Eye (tissue), 1 donor: Measurements from ENCODE around the gene SMCO2.

Source experiments
- DNase-seq: peaks from one replicate; pipeline ENCODE4 v3.0.0-alpha.2; 2015

The SMCO2 gene

GRCh38 chr12:27502021-27502435 is 55.5 kb downstream of the SMCO2 start:
- no peak for DNase-seq

- no peak for DNase-seq
Measured at GRCh38 chr12:27504507-27504906, 58.0 kb downstream of the SMCO2 start.

GRCh38 chr12:27505109-27505508 is 58.6 kb downstream of the SMCO2 start:
- DNase-seq = no peak

DNA sequence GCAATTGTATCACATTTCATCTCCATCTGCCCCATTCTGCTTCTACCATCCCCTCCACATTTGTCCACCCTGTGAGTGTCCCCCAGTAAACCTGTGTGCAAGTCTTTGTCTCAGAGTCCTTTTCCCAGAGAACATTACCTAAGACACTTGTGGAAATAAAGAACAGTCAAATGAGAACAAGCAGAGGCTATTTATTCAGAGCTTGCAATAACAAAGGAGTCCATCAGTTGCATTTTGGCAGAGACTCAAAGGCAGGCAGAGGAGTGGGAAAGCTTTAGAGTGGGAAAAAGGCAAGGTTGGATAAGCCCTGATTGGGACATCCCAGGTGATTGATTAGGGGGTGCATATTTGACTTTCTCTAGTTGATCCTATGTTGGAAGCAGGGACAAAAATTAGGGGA is 59.2 kb downstream of the SMCO2 start:
- DNase-seq = no peak

DNA sequence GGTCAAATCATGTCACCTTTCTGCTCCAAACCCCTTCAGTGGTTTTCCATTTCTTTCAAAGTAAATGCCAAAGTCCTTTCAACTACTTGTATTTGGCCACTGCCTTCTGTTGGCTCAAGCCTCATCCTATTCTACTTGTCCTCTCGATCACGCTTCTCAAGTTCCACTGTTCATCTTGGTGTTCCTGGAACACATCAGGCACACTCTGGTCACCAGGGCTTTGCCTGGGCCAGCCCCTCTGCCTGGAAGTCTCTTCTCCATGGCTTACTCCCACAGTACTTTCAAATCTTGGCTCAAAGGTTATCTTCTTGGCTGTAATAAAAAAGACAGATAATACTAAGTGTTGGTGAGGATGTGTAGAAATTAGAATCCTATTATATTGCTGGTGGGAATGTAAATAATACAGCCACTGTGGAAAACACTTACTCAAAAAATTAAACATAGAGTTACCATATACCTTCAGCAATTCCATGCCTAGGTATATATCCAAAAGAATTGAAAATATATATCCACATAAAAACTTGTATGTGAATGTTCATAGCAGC is 60.2 kb downstream of the SMCO2 start:
- DNase-seq = no peak

GRCh38 chr12:27508736-27509431 is 62.3 kb downstream of the SMCO2 start:
- no peak for DNase-seq

DNA sequence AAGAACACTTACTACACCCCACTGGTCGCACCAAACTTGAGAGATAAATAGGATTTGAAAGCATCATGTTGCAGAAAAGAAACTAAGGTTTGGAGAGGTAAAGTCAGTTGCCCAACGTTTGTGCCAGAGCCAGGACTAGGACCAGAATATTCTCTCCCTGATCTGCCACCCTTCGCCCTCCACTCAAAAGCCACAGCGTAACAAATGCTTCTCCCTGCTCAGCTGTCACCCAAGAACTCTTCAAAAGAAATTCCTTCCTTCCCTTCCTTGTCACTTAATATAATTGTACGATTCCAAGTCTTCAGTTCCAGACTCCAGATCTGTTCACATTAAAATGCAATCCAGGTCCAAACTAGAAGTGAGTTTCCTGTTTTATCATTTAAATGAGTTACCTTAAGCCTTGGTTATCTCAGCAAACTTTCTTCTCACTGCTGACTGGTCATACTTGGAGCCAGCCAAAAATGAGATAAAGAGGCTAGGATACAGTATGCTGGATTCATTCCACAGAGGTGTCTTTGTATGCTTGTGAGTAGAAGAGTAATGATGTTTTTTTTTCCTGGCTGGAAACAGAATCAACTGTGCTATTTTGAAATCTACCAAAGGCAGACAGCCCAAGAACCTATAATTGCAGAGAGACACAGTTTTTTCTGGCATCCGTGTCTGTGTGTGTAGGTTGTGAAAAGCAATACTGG is 64.6 kb downstream of the SMCO2 start:
- no peak for DNase-seq

DNA sequence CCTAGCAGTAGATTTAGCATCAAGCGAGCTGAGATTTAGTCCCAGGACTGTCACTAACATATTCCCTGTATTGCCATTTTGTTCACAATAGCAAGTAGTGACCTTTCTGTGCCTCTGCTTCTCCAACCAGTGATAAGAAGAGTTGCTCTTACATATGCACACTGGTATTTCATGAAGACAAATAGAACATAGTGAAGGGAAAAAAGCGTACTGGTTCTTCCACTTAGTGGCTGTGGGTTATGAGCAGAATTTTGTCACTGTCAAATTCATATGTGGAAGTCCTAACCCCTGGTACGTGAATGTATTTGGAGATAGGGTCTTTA is 65.1 kb downstream of the SMCO2 start:
- no peak for DNase-seq

- no peak for DNase-seq
Measured at GRCh38 chr12:27513155-27513824, 66.8 kb downstream of the SMCO2 start.

- DNase-seq = no peak
Measured at GRCh38 chr12:27515671-27516070, 69.1 kb downstream of the SMCO2 start.

DNA sequence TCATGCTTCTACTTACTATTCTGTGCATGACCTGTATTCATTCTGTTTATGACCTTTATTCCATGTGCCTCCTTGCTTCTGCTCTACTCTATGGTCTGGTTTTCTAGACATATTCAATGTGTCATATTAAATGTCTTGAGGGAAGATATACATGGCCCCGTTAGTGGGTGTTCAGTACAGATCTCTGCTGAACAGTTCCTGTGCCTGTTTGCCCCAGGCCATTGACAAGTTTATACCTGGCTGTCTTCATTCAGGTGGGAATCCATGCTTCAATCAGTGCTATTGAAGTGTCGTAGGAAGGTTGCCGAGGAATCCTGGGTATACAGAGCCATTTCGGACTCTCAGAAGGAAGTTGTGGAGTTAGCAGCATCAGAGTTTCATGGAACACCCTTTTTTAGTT is 70.1 kb downstream of the SMCO2 start:
- no peak for DNase-seq

GRCh38 chr12:27517546-27517945 is 71.0 kb downstream of the SMCO2 start:
- DNase-seq = no peak

DNA sequence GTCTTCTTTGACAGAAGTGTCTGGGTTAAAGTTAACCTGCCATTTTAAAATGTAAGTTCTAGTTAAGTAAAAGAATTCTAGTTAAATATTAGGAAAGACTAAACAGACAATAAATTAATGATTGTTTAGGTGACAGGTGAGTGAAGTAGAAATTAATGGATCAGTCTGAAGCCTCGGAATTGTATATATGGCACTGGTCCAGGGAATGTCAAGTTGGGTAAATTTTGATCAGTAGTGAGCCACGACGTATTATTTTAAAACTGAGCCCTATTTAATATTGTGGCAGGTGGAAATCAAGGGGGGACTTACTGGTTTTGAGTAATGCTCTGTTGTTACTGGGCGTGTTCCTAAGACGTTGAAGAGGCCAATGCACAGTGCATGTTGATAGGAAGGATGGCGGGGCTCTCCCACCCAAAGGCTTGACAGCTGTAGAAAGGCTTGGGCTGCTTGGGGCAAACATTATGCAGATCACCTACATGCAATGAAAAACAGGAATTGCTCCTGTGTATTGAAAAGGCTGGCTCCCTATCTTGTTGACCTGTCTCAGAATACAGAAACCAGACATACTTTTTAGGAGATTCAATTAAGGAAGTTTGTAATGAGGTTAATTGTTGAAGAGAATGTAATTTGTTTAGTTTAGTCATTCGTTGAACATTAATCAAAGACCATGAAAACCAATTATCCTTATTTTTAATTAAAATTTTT is 71.6 kb downstream of the SMCO2 start:
- no peak for DNase-seq

DNA sequence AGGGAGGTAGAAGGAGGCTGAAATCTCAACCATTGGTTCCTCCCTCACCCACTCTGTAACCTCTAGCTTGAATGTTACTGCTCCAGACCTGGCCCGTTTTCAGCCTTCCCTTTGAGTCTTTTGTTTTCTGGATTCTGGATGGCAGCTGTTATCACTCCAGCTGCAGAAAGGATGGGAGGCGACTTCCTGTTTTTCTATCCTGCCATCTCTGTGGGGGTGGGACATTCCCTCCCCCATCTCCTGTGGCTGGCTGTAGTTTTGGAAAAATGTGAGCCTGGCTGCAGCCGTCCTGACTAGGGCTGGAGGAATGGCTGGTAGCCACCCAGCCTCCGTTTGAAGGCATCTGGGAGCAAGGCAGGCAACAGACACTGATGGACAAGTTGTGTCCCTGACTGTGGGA is 74.5 kb downstream of the SMCO2 start:
- DNase-seq = no peak

- no peak for DNase-seq
Measured at GRCh38 chr12:27521981-27522380, 75.4 kb downstream of the SMCO2 start.

DNA sequence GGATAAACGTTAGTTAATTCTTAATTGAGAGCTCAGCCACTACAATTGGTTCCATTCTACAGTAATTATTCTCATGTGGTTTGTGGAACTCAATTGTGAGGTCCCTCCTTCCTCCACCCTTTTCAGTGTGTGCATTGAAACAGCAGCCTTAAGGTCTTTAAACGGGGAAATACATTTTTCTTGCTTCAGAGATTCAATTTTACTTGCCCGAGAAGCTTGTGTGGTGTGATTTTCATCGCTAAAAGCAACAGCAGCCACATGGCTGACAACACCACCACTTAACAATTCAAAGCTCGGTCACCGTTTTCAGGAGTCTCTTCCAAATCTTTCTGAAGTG is 76.7 kb downstream of the SMCO2 start:
- no peak for DNase-seq

DNA sequence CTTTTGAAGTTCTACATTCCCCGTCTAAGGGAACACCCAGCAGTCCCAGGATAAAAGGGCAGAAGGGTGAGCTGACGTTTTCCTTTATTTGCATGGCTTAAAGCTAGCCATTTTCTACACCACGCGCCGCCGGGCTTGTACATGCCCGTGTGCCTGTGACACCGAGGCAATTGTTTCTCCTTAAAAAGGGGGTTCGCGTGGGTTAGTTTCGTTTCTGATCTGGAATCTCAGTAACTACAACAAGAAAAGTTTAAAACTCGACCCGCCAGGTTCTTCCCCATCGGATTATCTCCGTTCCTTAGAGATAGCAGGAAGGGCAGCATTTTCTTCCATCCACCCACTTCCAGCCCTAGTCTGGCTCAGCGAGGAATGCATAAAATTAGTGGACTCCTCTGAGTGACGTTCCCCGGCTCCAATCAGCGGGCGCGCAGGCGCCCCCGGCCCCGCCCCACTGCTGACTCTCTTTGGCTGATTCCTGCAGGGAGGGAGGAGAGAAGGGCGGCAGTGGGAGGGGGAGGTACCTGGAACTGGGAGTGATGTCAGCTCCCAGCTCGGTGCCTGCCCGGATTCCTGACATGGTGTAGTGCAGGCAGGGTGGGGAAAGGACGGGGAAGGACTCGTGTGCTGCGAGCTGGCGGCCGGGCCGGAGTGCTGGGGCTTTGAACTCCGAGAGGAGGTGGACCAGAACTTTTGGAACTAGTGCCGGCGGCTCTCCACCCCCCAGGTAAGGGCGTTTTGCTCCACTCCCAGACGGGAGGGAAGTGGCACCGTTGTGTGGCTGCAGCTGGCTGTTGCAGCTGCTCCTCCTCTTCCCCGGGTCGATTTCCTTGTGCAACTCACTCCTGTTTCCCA is 77.3 kb downstream of the SMCO2 start, which contains the start of gene PPFIBP1:
Gene PPFIBP1 (plus strand): TSS at position 565 of the 852 bp plus-strand sequence. CDS start 109,191 bp downstream, outside the sequence.
- DNase-seq = peak; percentile 100

- no peak for DNase-seq
Measured at GRCh38 chr12:27524494-27524835, 77.9 kb downstream of the SMCO2 start.

GRCh38 chr12:27524839-27525753 is 78.6 kb downstream of the SMCO2 start:
- peak; percentile 70 for DNase-seq

- no peak for DNase-seq
Measured at GRCh38 chr12:27527512-27527911, 81.0 kb downstream of the SMCO2 start.

- no peak for DNase-seq
Measured at GRCh38 chr12:27528788-27529187, 82.3 kb downstream of the SMCO2 start.
